ENCODE measurements around the gene JAK3.

GRCh38 chr19:17775991-17776803 lies 71.6 kb downstream of the JAK3 start:
- TF ChIP-seq PATZ1 (CRISPR knock-in tag; IDR thresholded peaks at IDR 0.05; ENCODE audit: borderline replicate concordance) (no peak), ZFP3 (CRISPR knock-in tag; IDR thresholded peaks at IDR 0.05) (no peak), TOX (CRISPR knock-in tag; IDR thresholded peaks at IDR 0.05; ENCODE audit: borderline replicate concordance) (no peak), ZNF8 (CRISPR knock-in tag; IDR thresholded peaks at IDR 0.05) (no peak), TSHZ2 (CRISPR knock-in tag; IDR thresholded peaks at IDR 0.05) (no peak), CREB5 (CRISPR knock-in tag; IDR thresholded peaks at IDR 0.05; ENCODE audit: low read depth) (no peak), TCF4 (CRISPR knock-in tag; IDR thresholded peaks at IDR 0.05; ENCODE audit: borderline replicate concordance) (no peak), ZC3H10 (CRISPR knock-in tag; IDR thresholded peaks at IDR 0.05) (no peak), SNAI2 (CRISPR knock-in tag; IDR thresholded peaks at IDR 0.05) (no peak), CSDC2 (CRISPR knock-in tag; IDR thresholded peaks at IDR 0.05) (no peak)

Measured in SK-N-SH treated with all-trans-retinoic acid at 6 μM for 48 hours (cell line).